ENCODE results near the gene CIDEB. TPM values are rescaled to one million over a fixed set of nuclear protein-coding genes. Genes with fewer than 3 reads are reported as not detected.
"Not testable (repeated sequence)": the region's sequence is repeated elsewhere in the genome, so short reads cannot be mapped to it uniquely, and the experiment has no call there.

Gene CIDEB, protein sequence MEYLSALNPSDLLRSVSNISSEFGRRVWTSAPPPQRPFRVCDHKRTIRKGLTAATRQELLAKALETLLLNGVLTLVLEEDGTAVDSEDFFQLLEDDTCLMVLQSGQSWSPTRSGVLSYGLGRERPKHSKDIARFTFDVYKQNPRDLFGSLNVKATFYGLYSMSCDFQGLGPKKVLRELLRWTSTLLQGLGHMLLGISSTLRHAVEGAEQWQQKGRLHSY
- polyA plus RNA-seq (2013, experiment 1 of 2; ENCODE audit: insufficient read length), result 0.92 TPM
- 0.36 TPM for polyA plus RNA-seq (2013, experiment 2 of 2; ENCODE audit: insufficient read length)

DNA sequence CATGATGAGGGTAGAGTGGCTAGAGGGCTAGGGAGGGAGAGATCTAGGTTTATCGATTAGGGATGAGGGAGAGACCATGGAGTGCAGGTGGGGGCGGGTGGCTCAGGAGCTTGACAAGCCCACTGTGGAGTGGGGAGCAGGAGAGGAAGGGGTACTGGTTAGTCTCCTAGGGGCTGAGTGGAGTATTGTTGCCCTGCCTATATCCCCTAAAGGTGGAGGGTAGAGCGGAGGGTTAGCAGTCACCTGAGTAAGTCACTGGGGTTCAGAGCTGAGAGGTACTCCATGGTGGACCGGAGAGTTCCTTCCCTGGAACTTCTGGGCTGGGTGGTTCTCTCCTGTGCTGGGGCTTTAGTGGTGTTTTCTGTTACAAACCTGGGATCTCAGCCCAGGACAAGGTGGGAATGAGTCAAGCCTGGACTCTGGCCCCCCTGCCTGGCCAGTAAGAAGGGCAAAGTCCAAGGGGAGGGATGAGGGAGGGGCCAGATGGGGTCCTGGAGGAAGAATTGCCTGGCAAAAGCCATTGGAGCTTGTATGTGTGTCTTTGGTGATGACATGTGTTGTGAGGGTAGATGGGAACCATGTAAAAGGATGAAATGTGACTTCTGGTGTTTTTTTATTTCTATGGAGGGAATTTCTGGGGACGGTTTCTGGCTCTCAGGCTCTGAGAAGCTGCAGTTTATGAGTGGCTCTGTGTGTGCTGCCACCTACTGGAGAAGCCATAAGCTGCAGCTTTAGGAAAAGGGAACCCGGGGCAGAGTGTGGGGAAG lies at the start of gene CIDEB:
CIDEB (minus strand) TSS at position 403 of the 767 bp plus-strand sequence; CDS start at position 284, 119 bp downstream.
- DNase-seq, result peak; percentile 56

DNA sequence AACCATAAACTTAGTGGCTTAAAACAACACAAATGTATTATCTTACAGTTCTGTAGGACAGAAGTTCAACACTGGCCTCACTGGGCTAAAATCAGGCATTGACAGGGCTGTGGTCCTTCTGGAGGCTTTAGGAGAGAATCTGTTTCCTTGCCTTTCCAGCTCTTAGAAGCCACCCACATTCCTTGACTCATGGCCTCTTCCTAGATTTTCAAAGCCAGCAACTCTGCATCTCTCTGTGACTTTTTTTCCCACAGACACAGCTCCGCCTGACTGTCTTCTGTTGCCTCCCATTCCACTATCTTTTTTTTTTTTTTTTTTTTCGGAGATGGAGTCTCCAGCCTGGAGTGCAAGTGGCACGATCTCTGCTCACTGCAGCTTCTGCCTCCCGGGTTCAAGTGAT lies 48.4 kb upstream of the CIDEB start:
- DNase-seq, result no peak

DNA sequence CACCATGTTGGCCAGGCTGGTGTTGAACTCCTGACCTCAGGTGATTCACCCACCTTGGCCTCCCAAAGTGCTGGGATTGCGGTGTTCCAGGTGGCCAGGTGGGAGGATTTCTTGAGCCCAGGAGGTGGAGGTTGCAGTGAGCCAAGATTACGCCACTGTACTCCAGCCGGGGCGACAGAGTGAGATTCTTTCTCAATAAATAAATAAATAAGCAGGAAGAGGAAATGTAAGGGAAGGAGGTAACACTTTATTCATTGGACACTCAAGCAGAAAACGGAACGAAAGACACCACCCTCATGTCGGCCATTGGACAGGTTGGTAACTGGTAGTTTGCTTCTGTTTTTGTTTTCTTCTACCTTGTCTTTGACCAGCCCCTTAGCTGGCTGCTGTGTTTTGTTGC lies 47.2 kb upstream of the CIDEB start:
- DNase-seq, result no peak

DNA sequence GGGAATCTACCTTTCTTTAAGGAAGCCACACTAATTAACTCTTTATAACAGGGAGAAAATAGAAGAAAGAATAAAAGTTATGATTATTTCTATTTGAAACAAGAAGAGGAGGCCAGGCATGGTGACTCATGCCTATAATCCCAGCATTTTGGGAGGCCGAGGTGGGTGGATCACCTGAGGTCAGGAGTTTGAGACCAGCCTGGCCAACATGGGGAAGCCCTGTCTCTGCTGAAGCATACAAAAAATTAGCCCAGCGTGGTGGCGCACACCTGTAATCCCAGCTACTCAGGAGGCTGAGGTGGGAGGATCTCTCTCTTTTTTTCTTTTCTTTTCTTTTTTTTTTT lies 46.7 kb upstream of the CIDEB start:
- not testable (repeated sequence) for DNase-seq

DNA sequence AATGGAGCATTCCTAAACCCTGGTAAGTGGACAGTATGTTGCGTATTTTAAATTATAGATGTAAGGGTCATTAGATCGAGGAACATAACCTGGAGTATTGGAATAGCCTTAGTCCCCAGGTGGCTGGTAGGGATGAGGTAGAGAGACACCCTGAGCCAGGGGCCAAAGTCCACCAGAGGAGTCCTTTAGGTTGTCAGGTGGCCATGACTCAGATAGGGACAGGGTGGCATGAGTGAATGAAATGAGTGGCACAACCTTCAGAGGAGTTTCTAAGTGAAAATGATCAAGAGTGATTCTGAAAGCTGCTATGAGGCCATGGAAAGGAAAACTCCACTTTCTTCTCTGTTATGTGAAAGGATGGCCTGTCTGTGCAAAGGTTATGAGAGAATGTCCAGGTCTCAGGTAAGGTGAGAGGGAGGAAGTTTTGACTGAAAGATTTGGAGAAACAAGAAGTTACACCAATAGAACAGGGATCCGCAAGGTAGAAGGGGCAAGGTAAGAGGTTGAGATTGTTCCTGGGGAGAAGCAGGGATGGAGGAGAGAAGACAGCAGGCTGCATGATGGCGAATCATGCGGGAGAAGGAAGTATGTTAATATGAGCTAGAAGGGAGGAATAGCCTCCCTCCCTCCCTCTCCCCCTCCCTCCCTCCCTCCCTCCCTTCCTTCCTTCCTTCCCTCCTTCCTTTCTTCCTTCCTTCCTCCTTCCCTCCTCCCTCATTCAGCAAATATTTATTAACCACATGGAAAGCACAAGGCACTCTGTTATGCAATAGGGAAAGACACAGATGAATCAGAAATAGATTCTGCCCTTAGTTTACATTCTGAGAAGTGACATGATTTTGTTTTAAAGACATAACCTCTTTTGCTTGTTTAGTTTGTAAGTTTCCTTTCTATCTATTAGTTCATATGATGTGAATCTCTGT lies 46.0 kb upstream of the CIDEB start:
- DNase-seq, result peak; percentile 27

DNA sequence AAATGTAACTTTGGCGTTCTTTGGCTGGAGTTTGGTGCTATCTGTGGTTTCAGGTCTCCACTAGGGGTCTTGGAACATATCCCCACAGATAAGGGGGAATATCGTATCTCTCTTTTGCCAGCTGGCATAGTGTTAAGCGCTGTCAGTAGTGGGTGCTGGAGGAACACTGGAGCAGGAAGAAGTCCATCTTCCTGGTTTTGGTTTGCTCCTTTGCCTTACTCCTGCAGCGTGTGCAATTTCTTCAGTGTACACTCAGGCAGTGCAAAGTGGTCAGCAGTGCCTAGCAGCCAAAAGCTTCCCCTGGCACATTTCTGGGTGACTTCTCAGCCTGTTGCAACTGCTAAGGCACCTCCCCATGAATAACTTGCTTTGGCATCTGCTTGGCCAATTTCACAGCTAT lies 43.7 kb upstream of the CIDEB start:
- DNase-seq, result peak; percentile 49

DNA sequence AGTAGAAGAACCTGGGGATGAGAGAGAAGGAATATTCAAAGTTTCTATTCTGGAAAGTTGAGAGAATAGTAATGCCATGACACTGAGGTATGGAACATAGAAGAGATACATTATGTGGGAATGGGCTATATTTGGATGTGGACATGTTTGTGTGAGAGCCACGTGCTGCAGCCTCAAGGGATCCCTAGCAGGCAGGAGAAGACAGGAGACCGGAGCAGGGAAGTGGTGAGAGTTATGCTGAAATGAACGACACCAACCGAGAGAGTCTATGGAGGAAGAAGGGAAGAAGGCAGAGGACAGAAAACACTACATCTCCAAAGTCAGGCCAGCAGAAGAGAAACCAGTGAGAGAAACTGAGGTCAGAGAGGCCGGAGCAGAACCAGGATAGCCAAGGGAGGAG lies 42.0 kb upstream of the CIDEB start:
- no peak for DNase-seq

DNA sequence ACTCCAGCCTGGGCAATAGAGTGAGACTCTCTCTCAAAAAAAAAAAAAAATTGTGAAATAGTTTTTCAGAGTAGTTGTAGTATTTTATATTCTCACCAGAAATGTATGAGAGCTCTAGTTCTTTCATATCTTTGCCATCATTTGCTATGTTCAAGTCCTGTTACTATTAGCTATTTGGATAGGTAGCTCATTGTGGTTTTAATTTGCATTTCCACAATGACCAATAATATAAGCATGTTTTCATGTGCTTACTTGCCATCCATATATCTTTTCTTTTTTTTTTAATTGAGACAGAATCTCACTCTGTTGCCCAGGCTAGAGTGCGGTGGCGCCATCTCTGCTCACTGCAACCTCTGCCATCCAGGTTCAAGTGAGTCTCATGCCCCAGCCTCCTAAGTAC lies 40.4 kb upstream of the CIDEB start:
- DNase-seq, result no peak

DNA sequence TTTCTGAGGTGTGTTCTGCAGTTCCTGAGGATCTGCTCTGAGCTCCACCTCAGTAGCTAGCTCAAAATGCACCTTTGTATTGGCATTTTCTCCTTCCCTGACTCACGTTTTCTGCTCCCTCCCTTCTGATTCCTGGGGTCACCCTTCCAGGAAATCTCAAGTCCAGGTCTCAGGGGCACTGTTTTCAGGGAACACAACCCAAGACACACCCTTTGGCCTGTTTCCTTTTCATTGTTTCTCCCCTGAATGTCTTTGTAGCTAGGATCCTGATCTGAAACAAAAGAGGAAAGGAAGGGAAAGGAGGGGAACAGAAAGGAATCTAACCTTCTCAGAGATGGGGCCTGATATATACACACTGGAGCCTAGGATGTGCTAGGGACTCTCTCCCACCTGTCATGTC lies 39.4 kb upstream of the CIDEB start:
- DNase-seq, result no peak

DNA sequence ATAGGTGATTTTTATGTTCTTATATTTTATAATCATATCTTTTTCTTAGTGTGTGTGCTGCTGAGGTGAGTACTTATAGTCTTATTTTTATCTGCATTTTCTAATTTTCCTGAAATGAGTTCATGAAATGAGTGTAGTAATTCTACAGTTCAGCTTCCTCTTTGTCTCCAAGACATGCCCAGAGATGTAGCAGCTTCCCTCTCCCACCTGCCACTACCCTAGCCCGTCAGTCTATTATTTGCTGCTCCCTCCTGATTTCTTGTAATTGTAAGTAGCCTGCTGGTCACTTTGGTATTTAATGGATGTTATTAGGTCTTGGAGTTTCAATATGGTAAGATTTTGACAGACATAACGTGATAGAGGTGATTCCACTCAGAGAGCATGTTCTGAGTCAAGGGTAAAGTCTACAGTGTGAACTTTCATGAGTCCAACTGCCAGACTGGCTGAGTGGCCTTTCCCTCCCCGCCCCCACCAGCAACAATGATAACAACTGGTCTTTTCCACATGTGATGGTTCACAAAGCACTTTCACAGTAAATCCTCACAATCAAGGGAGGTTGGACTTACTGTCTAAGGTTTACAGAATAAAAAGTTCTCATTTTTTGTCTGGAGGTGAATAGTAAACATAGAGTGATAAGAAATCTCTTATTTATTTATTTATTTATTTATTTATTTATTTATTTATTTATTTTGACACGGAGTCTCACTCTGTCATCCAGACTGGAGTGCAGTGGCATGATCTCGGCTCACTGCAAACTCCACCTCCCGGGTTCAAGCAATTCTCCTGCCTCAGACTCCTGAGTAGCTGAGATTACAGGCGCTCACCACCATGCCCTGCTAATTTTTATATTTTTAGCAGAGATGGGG lies 36.3 kb upstream of the CIDEB start:
- no peak for DNase-seq

DNA sequence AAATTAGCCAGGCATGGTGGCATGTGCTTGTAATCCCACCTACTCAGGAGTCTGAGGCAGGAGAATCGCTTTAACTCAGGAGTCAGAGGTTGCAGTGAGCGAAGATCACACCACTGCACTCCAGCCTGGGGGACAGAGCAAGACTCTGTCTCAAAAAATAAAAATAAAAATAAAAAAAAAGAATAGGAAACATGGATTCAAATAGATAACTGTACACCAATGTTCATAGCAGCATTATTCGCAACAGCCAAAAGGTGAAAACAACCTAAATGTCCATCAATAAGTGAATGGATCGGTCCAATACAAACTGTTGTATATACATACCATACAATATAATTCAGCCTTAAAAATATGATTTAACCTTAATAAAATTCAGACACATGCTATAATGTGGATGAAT lies 35.1 kb upstream of the CIDEB start:
- no peak for DNase-seq

DNA sequence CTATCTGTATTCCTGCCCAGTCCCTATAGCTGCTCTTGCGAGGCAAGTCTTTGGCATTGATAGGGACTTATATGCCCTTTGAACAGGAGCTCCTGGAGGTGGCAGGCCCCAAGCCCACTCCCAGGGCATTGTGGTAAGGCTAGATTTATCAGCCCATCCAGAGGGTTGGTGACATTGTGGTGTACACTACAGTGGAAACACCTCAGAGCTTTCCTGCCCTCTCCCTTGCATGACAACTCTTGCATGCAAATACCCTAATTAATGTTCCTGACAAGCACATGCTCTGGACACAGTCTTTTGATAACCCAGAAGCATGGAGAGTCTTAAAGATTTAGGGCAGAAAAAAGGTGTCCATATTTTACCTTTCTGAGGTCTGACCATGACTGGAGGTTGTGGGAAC lies 32.8 kb upstream of the CIDEB start:
- no peak for DNase-seq

DNA sequence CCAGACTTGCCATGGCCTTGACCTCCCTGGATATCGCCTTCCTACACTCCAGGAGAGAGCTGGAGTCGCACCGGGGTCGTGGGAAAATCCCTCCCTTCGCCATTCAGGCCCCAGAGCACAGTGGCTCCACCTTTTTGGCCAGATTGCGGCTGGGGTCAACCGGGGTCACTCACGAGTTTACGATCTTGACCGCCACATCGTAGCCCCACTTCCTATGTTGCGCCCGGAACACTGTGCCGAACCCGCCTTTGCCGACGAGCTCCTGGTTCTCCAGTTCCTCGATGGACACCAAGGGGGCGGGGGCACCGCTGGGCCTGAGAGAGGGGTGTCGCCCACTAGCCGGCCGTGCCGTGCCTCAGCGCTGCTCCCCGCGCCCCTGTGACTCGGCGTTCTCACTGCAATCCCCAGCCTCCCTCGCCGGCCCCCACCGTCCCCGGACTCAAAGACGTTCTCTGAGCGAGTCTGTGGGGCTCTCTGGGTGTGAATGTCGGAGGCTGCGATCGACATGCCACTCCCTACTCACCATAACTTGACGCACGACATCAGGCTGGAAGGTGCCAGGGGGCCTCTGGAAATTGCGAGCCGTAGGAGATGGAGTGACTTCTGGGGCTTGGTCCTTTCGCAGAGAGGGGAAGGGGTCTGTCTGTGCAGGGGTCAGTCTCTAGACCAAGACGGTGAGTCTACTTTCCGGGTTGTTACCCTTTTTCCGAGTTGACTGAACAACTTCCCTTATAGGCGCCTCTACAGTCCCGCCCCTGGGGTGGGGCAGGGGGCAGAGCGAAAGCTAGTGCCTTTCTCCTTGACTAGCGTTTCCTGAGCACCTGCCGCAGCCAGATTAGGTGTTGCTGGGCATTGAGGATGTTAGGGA lies 31.7 kb upstream of the CIDEB start, which contains the start of gene RIPK3:
RIPK3 (minus strand) TSS at position 708 of the 868 bp plus-strand sequence; CDS start at position 543, 165 bp downstream.
- no peak for DNase-seq

DNA sequence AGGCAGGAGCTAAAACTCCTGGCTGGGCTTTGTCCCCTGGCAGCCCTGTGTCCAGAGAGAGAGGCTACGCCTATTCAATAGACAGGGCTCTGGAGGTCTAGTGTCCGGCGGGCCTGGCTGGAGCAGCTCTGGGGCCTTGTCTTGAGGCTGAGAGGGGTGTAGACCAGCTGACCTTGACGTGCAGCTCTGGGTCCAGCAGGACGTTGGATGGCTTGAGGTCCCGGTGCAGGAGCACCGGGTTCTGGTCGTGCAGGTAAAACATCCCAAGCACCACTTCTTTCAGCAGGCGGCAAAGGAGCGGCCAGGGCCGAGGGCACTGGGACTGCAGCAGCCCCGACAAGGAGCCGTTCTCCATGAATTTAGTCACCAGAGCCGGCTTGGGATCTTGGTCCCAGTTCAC lies 31.1 kb upstream of the CIDEB start:
- DNase-seq, result no peak

DNA sequence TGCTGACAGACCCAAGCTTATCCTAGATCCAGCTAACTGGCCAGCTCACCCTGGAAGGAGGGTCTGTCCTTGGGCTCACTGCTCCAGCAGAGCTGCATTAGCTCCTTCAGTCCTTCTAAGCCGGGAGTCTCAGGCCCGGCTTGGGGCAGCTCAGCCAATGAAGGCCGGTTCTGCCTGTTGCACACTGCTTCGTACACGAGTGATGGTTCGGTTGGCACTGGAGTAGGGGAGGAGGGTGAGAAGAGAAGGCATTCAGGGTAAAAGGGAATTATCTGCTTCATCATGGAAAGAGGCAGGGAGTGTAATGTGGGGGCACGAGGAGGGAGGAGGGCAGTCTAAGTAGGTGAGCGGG lies 30.0 kb upstream of the CIDEB start:
- no peak for DNase-seq

DNA sequence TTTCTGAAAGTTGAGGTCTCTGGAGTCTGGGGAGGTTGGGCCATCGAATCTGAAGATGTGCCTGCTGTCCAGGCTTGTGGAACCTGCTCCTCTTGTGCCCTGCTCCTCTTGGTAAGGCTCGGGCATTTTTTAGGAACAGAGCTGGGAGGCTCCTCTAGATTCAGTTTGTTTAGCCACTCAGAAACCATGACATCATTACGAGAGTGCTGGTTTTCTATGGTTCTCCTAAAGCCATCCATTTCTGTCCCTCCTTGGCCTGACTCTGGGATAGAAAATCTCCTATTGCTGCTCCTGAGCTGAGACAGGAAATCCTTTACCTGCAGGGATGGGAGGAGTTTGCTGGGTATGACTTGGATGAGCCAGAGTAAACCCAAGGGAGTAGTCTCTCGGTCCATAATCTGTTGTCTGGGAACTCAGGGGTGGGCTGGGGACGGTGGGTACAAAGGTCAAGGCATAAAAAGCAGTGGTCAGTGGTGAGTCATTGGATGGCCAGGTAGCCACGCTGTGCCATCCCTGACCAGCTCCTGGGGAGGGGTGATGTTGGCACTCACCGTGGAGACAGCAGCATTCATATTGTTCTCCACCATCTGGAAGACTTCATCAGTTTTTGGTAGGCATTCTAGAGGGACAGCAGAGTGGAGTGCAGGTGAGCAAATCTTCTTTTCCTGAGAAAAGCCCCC lies 29.5 kb upstream of the CIDEB start:
- no peak for DNase-seq

DNA sequence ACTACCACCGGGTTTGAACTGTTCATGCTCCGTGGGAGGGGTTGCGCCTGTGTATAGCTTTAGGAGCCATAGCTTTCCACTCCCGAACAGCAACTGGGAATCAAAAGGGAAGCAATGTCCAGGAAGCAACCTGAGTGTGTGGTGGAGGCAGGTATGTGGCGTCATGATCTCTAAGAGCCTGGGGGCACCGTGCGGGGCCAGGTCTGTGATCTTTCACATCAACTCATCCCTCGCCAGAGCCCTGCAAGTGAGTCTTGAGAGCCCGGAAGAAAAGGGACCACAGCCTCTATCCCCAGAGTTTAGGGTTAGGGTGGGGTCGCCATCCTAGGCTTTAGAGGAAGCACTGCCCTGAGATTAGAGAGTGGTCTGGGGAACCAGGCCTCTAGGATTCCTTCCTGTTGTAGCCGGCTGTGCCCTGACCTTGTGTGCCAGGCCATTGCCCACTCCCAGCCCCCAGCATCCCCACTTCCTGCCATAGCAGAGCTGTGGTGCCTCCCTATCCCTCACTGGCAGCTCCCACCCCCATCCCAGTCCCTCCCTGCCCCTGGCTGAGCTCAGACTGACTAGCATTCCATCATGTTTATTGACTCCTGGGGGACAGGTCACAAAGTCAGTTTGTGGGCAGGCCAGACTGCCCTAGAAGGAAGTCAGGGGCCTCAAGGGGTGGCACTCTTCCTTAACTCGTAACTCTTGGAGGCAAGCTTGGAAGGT lies 27.8 kb upstream of the CIDEB start:
- DNase-seq, result peak; percentile 40

DNA sequence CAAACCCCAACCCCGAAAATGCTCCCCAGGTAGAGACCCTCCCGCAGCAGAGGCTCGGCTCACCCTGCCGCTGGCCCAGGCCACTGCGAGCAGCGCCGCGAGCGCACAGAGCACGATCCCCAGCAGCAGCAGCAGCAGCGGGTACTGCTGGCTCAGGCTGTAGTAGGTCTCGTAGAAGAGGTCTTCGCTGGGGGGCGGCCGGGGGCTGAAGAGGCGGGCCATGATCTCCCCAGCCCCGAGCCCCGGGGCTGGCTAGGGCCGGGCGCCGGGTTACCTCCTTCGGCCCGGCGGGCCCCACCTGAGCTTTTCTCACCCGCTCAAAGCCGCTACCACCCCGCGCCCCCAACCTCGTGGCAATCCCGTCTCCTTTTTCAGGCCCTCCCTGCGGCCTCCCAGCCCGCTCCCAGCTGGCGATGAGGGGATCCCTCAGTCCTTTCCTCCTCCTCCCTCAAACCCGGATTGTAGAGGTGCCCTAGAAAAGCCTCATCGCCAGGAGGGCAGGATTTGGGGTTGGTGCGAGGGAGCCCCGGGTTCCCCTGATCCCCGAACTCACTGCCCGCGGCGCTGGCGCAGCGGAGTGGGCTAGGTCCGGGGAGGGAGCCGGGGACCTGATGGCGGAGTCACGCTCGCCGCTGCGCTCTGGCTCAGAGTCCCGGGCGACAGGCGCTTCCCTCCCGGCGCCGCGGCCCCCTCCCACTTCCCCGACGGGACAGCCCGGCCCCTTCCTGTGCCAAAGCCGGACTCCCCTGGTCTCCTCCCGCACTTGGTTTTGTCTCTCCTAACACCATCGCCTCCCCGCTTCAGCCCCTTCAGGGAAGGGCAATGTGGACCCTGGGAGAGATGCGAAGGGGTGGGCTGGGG lies 26.9 kb upstream of the CIDEB start, which contains the start of gene ADCY4:
ADCY4 (minus strand) TSS at position 641 of the 861 bp plus-strand sequence; CDS start at position 222, 419 bp downstream.
- no peak for DNase-seq
